Astrocyte of the cerebellum (primary cell): ENCODE data around the gene CHAF1B.

ENCODE experiments used
- DNase-seq: peaks from one replicate; pipeline ENCODE4 v3.0.0-alpha.2; 2011; ENCODE audit warnings: low read depth
- H3K4me3 ChIP-seq: 2 replicates; pipeline ENCODE4 v1.5.1; 2011; ENCODE audit warnings: mild to moderate bottlenecking, low read depth, low read length, moderate library complexity
- CTCF ChIP-seq: IDR thresholded peaks from 2 replicates; pipeline ENCODE4 v1.5.1; 2012; ENCODE audit warnings: low read length, low read depth, moderate library complexity, mild to moderate bottlenecking; ENCODE audit errors: missing control alignments
- in situ Hi-C: cut with HindIII; loops from 2 replicates; pipeline ENCODE4 v1.10.0; 2017; ENCODE audit warnings: low sequenced_read_pairs

CHAF1B gene

GRCh38 chr21:36459098-36459497, 73.9 kb downstream of the CHAF1B start:
- in situ Hi-C loops, result no loop called here
- TF ChIP-seq CTCF, result no peak
- no peak for DNase-seq
- H3K4me3 ChIP-seq, result no peak overlapping the region

- H3K4me3 ChIP-seq, result no peak overlapping the region
- no peak for DNase-seq
- in situ Hi-C loops, result no loop called here
These were observed 75.7 kb downstream of the CHAF1B start for GRCh38 chr21:36460866-36461265.

GRCh38 chr21:36461277-36461917, 76.2 kb downstream of the CHAF1B start:
- TF ChIP-seq CTCF, result no peak
- H3K4me3 ChIP-seq, result no peak overlapping the region
- no peak for DNase-seq
- in situ Hi-C loops, result no loop called here

More at GRCh38 chr21:36460866-36461265, 75.7 kb downstream of the CHAF1B start:
- no peak for TF ChIP-seq CTCF

- no peak for TF ChIP-seq CTCF
- DNase-seq, result no peak
- in situ Hi-C loops, result no loop called here
- H3K4me3 ChIP-seq, result no peak overlapping the region
These were observed 76.8 kb downstream of the CHAF1B start for GRCh38 chr21:36461918-36462486.

- no peak for TF ChIP-seq CTCF
- in situ Hi-C loops, result no loop called here
- DNase-seq, result no peak
- H3K4me3 ChIP-seq, result no peak overlapping the region
These were observed 78.0 kb downstream of the CHAF1B start for GRCh38 chr21:36463204-36463603.

- no peak for TF ChIP-seq CTCF
- DNase-seq, result no peak
- H3K4me3 ChIP-seq, result no peak overlapping the region
- in situ Hi-C loops, result no loop called here
These were observed 78.8 kb downstream of the CHAF1B start for GRCh38 chr21:36463991-36464390.
